LNCaP clone FGC (cell line): ENCODE measurements around the gene SEMA5B.

Experiments used
- DNase-seq: peaks from one replicate; pipeline ENCODE4 v3.0.0-alpha.2; 2011; ENCODE audit warnings: low read depth
- H3K4me3 ChIP-seq: 2 replicates; pipeline ENCODE4 v1.5.1; 2011; ENCODE audit warnings: mild to moderate bottlenecking, low read depth, low read length, control low read depth
- TF ChIP-seq, protein P1 (sequence below): IDR thresholded peaks from 2 replicates; pipeline ENCODE4 v1.5.1; 2012; ENCODE audit warnings: mild to moderate bottlenecking; ENCODE audit not compliant: control insufficient read depth, insufficient read depth; ENCODE audit errors: extremely low read depth

The SEMA5B gene

DNA sequence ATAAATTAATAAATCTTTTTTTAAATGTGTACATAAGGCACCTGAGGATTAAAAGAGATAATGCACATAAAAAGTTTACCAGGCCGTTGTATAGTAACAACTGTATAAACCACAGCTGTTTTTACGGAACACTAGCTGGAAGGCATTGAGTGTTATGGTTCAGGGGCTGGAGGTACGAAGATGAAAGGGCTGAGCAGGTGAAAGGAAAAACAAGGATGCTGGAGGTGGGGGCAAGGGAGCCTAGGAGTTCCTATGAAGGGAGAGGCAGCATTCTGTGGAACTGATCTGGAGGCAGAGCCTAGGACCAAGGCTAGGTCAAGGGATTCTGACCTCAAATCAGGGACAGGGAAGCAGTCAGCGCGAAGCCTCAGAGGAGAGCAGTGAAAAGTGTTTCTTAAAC, 8.0 kb downstream of the SEMA5B start:
- H3K4me3 ChIP-seq, result no peak overlapping the region
- no peak for DNase-seq
- TF ChIP-seq, protein P1, sequence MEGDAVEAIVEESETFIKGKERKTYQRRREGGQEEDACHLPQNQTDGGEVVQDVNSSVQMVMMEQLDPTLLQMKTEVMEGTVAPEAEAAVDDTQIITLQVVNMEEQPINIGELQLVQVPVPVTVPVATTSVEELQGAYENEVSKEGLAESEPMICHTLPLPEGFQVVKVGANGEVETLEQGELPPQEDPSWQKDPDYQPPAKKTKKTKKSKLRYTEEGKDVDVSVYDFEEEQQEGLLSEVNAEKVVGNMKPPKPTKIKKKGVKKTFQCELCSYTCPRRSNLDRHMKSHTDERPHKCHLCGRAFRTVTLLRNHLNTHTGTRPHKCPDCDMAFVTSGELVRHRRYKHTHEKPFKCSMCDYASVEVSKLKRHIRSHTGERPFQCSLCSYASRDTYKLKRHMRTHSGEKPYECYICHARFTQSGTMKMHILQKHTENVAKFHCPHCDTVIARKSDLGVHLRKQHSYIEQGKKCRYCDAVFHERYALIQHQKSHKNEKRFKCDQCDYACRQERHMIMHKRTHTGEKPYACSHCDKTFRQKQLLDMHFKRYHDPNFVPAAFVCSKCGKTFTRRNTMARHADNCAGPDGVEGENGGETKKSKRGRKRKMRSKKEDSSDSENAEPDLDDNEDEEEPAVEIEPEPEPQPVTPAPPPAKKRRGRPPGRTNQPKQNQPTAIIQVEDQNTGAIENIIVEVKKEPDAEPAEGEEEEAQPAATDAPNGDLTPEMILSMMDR, result no peak

DNA sequence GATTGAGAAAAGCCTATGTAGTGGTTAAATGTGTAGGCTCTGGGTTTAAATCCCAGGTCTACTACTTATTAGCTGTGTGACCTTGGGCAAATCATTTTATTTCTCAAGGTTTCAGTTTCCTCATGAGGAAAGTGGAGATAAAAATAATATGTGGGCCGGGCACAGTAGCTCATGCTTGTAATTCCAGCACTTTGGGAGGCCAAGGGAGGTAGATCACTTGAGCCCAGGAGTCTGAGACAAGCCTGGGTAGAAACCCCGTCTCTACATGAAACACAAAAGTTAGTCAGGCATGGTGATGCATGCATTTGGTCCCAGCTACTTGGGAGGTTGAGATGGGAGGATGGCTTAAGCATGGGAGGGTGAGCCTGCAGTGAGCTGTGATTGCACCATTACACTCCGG, 8.4 kb downstream of the SEMA5B start:
- H3K4me3 ChIP-seq, result no peak overlapping the region
- no peak for DNase-seq
- TF ChIP-seq, protein P1, result no peak

DNA sequence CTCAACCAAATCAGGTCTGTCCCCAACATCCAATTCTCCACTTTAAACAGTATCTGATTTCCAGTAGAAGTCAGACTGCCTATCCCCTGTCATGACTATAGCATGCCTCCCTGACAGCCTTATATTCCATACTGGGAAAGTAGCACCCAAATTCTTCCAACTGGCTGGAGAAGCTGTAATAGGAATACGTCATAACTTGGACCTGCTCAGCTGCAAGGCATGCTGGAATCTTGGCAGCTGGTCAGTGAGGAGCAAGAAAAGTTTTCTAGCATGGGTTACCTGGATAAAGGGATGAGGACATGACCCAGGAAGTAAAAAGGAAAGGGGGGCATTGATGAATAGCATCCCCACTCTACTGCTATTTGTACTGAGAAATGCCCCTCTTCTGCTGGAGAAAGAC, 8.9 kb downstream of the SEMA5B start:
- TF ChIP-seq, protein P1, result no peak
- no peak for DNase-seq
- H3K4me3 ChIP-seq, result no peak overlapping the region

DNA sequence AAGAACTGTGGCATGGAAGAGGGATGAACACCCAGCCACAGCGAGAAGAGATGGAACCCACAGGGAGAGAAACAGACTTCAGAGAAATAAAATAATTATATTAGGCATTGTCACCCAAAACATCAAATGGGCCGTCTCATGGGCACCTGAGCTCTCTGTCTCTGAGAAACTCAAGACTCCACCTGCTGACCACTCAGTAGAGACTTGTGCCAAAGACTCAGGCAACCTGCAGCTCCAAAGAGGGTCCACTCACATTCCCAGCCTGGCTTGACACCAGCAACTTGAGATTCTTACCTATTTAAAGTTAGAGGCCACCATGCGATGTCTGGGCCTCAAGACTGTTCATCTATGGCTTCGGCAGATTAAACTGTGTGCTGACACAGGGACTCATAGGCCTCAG, 12.0 kb downstream of the SEMA5B start:
- TF ChIP-seq, protein P1, result no peak

DNA sequence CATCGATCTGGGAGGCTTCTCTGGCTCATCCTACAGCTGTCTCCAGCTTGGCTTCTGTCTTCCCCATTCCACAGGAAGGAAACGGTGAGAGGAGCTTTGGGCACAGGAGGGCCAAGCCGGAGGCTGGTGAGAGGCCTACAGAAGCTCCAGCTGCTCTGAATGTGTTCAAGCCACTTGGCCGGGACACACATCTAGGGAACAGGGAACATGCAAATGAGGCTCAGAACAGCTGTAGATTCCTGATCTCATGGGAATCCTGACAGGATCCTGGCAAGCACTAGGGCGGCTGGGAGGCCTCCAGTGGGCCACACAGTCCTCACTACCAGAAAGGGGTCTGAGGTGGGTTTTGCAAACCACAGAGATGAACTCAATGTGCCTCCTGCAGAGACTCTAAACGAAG, 13.7 kb downstream of the SEMA5B start:
- no peak for DNase-seq
- TF ChIP-seq, protein P1, result no peak
- no peak overlapping the region for H3K4me3 ChIP-seq

More for the DNA sequence above, 12.0 kb downstream of the SEMA5B start:
- no peak for DNase-seq
- H3K4me3 ChIP-seq, result no peak overlapping the region

DNA sequence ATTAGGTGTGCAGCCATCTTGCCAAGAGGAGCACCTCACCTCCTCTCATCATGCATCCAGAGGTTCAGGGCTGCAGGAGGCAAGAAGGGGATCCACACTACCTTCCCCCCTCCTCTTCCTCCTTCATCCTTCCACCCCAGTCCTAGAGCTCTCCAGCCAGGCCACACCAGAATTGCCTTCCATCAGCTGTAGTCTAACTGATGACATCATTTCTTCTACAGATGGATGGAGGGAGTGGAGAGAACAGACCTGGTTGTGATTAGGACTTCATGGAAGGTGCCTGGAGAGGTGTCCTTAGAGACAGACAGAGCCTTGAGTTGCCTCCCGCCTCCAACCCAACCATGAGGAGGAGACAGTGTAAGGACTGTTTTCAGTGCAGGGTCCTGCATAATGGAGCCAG, 14.9 kb downstream of the SEMA5B start:
- H3K4me3 ChIP-seq, result no peak overlapping the region
- TF ChIP-seq, protein P1, result no peak
- DNase-seq, result no peak

DNA sequence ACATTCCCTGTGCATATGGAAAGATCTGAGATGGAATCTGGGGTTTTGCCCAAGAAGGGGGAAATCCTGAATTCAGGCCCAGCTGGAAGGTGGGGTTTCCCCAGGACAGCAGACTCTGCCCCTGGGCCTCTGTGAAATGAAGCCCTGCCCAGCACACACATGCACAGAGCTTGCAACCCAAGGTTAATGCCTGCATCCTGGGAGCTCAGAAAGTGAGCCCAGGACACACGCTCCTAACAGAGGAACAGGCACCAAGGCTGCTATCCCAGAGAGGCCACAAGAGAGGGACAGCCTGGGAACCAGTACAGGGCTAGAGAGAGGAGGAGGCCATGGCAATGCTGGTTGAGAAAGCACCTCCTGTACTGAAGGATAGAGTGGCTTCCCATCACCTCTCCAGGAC, 16.1 kb downstream of the SEMA5B start:
- TF ChIP-seq, protein P1, result no peak
- no peak overlapping the region for H3K4me3 ChIP-seq
- no peak for DNase-seq
